HCT116 (cell line): ENCODE data around the gene CACNG8. TPM values are rescaled to one million over a fixed set of nuclear protein-coding genes. Genes with fewer than 3 reads are reported as not detected.

Source experiments
- ATAC-seq: fragments of 200-7000 bp; cut with Tn5 transposase; 2 replicates; pipeline ENCODE4 v1.9.1; 2020; ENCODE audit warnings: mild to moderate bottlenecking, moderate library complexity
- BruUV-seq: library from RNA; stranded (reverse); fragments of 400-500 nt; replicated peaks from 2 replicates; lab custom pipeline; 2021; lab: Mats Ljungman, UMichigan
- CTCF ChIA-PET: fragments of 300-600 bp; sonication (Branson Sonifier 250); formaldehyde crosslinking; loops from one replicate; lab custom pipeline; 2021; ENCODE audit warnings: antibody characterized with exemption; lab: Charles Lee
- POLR2A ChIA-PET: fragments of 300-600, 350-600 bp; sonication (Branson Sonifier 250); formaldehyde crosslinking; loops from one replicate; lab custom pipeline; 2021; ENCODE audit warnings: antibody characterized with exemption; lab: Charles Lee
- RAD21 ChIA-PET, 2 experiments: fragments of 300-600 bp; sonication (Branson Sonifier 250); formaldehyde crosslinking; loops; one replicate each; lab custom pipeline; 2023; ENCODE audit warnings: low total read pairs in 2 of 2; ENCODE audit not compliant: uncharacterized antibody in 2 of 2, unreplicated experiment in 2 of 2, low non-redundant PET in 1 of 2; lab: Charles Lee
- DNase-seq: peaks from one replicate; pipeline ENCODE4 v3.0.0-alpha.2; 2010; ENCODE audit warnings: low read depth, low spot score
- H2AFZ ChIP-seq: fragments of 200-600 bp; shearing (Covaris generic), sonication (generic); 2 replicates; pipeline ENCODE4 v1.6.1; 2017; ENCODE audit warnings: low read depth, mixed run types, mixed read lengths, antibody characterized with exemption, low read length; ENCODE audit not compliant: poor library complexity, severe bottlenecking
- H3K27ac ChIP-seq: 2 replicates; pipeline ENCODE4 v1.5.1; 2012; ENCODE audit warnings: low read depth, low read length
- H3K27me3 ChIP-seq: fragments of 200-600 bp; sonication (generic); 2 replicates; pipeline ENCODE4 v1.6.1; 2016; ENCODE audit warnings: mixed run types, low read length, mixed read lengths; ENCODE audit not compliant: insufficient read depth
- H3K36me3 ChIP-seq, 2 experiments: fragments of 200-500 bp in 1 of 2; fragments of 200-600 bp in 1 of 2; sonication (Bioruptor generic) in 1 of 2; sonication (generic) in 1 of 2; 2 replicates each; pipeline versions ENCODE4 v1.5.1 to v1.6.1; 2014 to 2016; ENCODE audit warnings: low read length in 2 of 2, inconsistent platforms in 1 of 2, mixed read lengths in 1 of 2, mixed run types in 1 of 2; ENCODE audit not compliant: insufficient read depth in 2 of 2, control insufficient read depth in 1 of 2
- H3K4me1 ChIP-seq, 2 experiments: fragments of 200-600 bp in 1 of 2; sonication (generic) in 1 of 2; 2 replicates each; pipeline versions ENCODE4 v1.5.1 to v1.6.1; 2012 to 2017; ENCODE audit warnings: low read length in 2 of 2, inconsistent platforms in 1 of 2, mild to moderate bottlenecking in 1 of 2, mixed read lengths in 1 of 2, mixed run types in 1 of 2, moderate library complexity in 1 of 2; ENCODE audit not compliant: insufficient read depth in 2 of 2, control insufficient read depth in 1 of 2
- H3K4me2 ChIP-seq: fragments of 200-600 bp; sonication (generic); 2 replicates; pipeline ENCODE4 v1.6.1; 2017; ENCODE audit warnings: mixed run types, low read length, mixed read lengths
- H3K4me3 ChIP-seq, 2 experiments: fragments of 200-600 bp in 1 of 2; sonication (generic) in 1 of 2; replicated peaks in 1 of 2; 2 replicates each; pipeline ENCODE4 v1.5.1; 2011 to 2016; ENCODE audit warnings: low read length in 2 of 2, control low read depth in 1 of 2, low read depth in 1 of 2, mild to moderate bottlenecking in 1 of 2, mixed read lengths in 1 of 2, mixed run types in 1 of 2
- H3K79me2 ChIP-seq: fragments of 200-600 bp; sonication (generic); 2 replicates; pipeline ENCODE4 v1.6.1; 2017; ENCODE audit warnings: mild to moderate bottlenecking, mixed run types, low read length, moderate library complexity, mixed read lengths; ENCODE audit not compliant: insufficient read depth
- H3K9ac ChIP-seq: fragments of 200-600 bp; sonication (generic); 2 replicates; pipeline ENCODE4 v1.6.1; 2016; ENCODE audit warnings: low read length, mixed read lengths
- H3K9me2 ChIP-seq: fragments of 200-600 bp; sonication (generic), shearing (Covaris generic); 2 replicates; pipeline ENCODE4 v1.6.1; 2017; ENCODE audit warnings: mixed run types, mild to moderate bottlenecking, moderate library complexity; ENCODE audit not compliant: insufficient read depth
- H3K9me3 ChIP-seq, 2 experiments: fragments of 200-500 bp in 1 of 2; fragments of 200-600 bp in 1 of 2; sonication (Bioruptor generic) in 1 of 2; sonication (generic) in 1 of 2; 2 replicates each; pipeline ENCODE4 v1.6.1; 2014 to 2017; ENCODE audit warnings: low read length in 2 of 2, mixed read lengths in 2 of 2, inconsistent platforms in 1 of 2, low read depth in 1 of 2, mild to moderate bottlenecking in 1 of 2, mixed run types in 1 of 2, moderate library complexity in 1 of 2; ENCODE audit not compliant: control insufficient read depth in 1 of 2, insufficient read depth in 1 of 2
- H4K20me1 ChIP-seq: fragments of 200-600 bp; sonication (generic), shearing (Covaris generic); 2 replicates; pipeline ENCODE4 v1.6.1; 2017; ENCODE audit warnings: mixed run types, mild to moderate bottlenecking, moderate library complexity; ENCODE audit not compliant: insufficient read depth
- ATF3 ChIP-seq: IDR thresholded peaks from 2 replicates; pipeline ENCODE4 v1.6.1; 2012
- CBX3 ChIP-seq: IDR thresholded peaks from 2 replicates; pipeline ENCODE4 v1.6.1; 2012; ENCODE audit warnings: low read depth
- CEBPB ChIP-seq: IDR thresholded peaks from 2 replicates; pipeline ENCODE4 v1.6.1; 2012; ENCODE audit warnings: low read depth
- EGR1 ChIP-seq: IDR thresholded peaks from 2 replicates; pipeline ENCODE4 v1.6.1; 2012; ENCODE audit warnings: low read depth
- ELF1 ChIP-seq: IDR thresholded peaks from 2 replicates; pipeline ENCODE4 v1.6.1; 2012; ENCODE audit warnings: low read depth, borderline replicate concordance
- EZH2phosphoT487 ChIP-seq: fragments of 200-600 bp; IDR thresholded peaks from 2 replicates; pipeline ENCODE4 v1.6.1; 2018; ENCODE audit warnings: antibody characterized with exemption, borderline replicate concordance
- FOSL1 ChIP-seq: IDR thresholded peaks from 2 replicates; pipeline ENCODE4 v1.6.1; 2012; ENCODE audit warnings: low read depth
- JUND ChIP-seq: IDR thresholded peaks from 2 replicates; pipeline ENCODE4 v1.6.1; 2012
- POLR2A ChIP-seq: IDR thresholded peaks from 2 replicates; pipeline ENCODE4 v1.7.0; 2011; ENCODE audit warnings: borderline replicate concordance; ENCODE audit not compliant: insufficient read depth, insufficient read length; ENCODE audit errors: extremely low read depth
- POLR2AphosphoS5 ChIP-seq: IDR thresholded peaks from 2 replicates; pipeline ENCODE4 v1.6.1; 2011; ENCODE audit warnings: mild to moderate bottlenecking, low read depth, low read length, moderate library complexity
- RAD21 ChIP-seq: IDR thresholded peaks from 2 replicates; pipeline ENCODE4 v1.6.1; 2012; ENCODE audit warnings: low read depth, mild to moderate bottlenecking
- REST ChIP-seq: IDR thresholded peaks from 2 replicates; pipeline ENCODE4 v1.6.1; 2012; ENCODE audit warnings: low read depth
- SIN3A ChIP-seq: IDR thresholded peaks from 2 replicates; pipeline ENCODE4 v1.6.1; 2012; ENCODE audit warnings: low read depth
- SRF ChIP-seq: IDR thresholded peaks from 2 replicates; pipeline ENCODE4 v1.6.1; 2012; ENCODE audit warnings: low read depth
- TCF7L2 ChIP-seq: IDR thresholded peaks from 2 replicates; pipeline ENCODE4 v1.7.0; 2011; ENCODE audit warnings: borderline replicate concordance, inconsistent platforms; ENCODE audit not compliant: insufficient read depth, insufficient read length; ENCODE audit errors: extremely low read depth
- YY1 ChIP-seq: IDR thresholded peaks from 2 replicates; pipeline ENCODE4 v1.6.1; 2011; ENCODE audit warnings: low read length, low read depth, moderate library complexity, mild to moderate bottlenecking; ENCODE audit not compliant: insufficient replicate concordance; ENCODE audit errors: extremely low read depth
- ZFX ChIP-seq: fragments of 450-650 bp; IDR thresholded peaks from 2 replicates; pipeline ENCODE4 v1.6.1; 2017
- ZNF274 ChIP-seq: fragments of 200-500 bp; sonication (Bioruptor generic); IDR thresholded peaks from 2 replicates; pipeline ENCODE4 v1.6.1; 2014; ENCODE audit warnings: mild to moderate bottlenecking, low read depth, low read length, inconsistent platforms
- intact Hi-C: fragments of 100-400 bp; cut with micrococcal nuclease; formaldehyde crosslinking; loops from 2 replicates; pipeline ENCODE4 v1.10.0; 2022
- total RNA-seq: library from RNA; stranded (reverse); gene quantifications from one replicate; pipeline ENCODE4 v1.2.1, GENCODE V29; 2021; ENCODE audit not compliant: unreplicated experiment
- TF ChIP-seq, protein P1 (sequence below): IDR thresholded peaks from 2 replicates; pipeline ENCODE4 v1.6.1; 2012
- TF ChIP-seq, protein P2 (sequence below), 3 experiments: fragments of 200-600 bp in 1 of 3; sonication (generic) in 1 of 3; IDR thresholded peaks in 2 of 3; conservative IDR thresholded peaks in 1 of 3; 2 replicates each; pipeline ENCODE4 v1.5.1; 2012 to 2017; ENCODE audit warnings: low read depth in 2 of 3, low read length in 2 of 3, antibody characterized with exemption in 1 of 3, borderline replicate concordance in 1 of 3, control low read depth in 1 of 3, mild to moderate bottlenecking in 1 of 3, mixed read lengths in 1 of 3, mixed run types in 1 of 3, moderate library complexity in 1 of 3; ENCODE audit not compliant: insufficient read depth in 1 of 3
- TF ChIP-seq, protein P3 (sequence below): IDR thresholded peaks from 2 replicates; pipeline ENCODE4 v1.6.1; 2011; ENCODE audit warnings: mild to moderate bottlenecking, low read length, moderate library complexity; ENCODE audit not compliant: insufficient replicate concordance; ENCODE audit errors: extremely low read depth

CACNG8 gene
- total RNA-seq, 1 experiment from 2014 or later = 0.93 TPM

- BruUV-seq = no TSS peak
- peak; percentile 24 for DNase-seq
- no peaks in the 10 kb centered on the region for H3K27me3 ChIP-seq
- ChIA-PET CTCF (no interaction called here), RAD21 (no interaction called here), POLR2A (interaction anchor here (0.6 kb wide), 1 partner anchor 46 kb away, joined by 3 read pairs; no protein-coding TSS in a partner anchor)
- H3K4me1 ChIP-seq = no peaks in the 10 kb centered on the region
- peak; percentile 66 for ATAC-seq
- H3K36me3 ChIP-seq = no peaks in the 10 kb centered on the region
- no peaks in the 10 kb centered on the region for H4K20me1 ChIP-seq
- H3K9ac ChIP-seq = no peak overlapping the region
- peak overlapping the region; percentile 6; the same call in 1 of the 2 replicates for H3K4me2 ChIP-seq
- H3K79me2 ChIP-seq = no peaks in the 10 kb centered on the region
- no peaks in the 10 kb centered on the region for H3K9me2 ChIP-seq
- intact Hi-C loops = no loop called here
- H3K27ac ChIP-seq = no peak overlapping the region
- H3K9me3 ChIP-seq = no peaks in the 10 kb centered on the region
- no peak overlapping the region for H2AFZ ChIP-seq
- peak overlapping the region in 1 of 2 experiments; percentile 28; a peak in 2 of 4 replicates for H3K4me3 ChIP-seq
- TF ChIP-seq, protein P1, sequence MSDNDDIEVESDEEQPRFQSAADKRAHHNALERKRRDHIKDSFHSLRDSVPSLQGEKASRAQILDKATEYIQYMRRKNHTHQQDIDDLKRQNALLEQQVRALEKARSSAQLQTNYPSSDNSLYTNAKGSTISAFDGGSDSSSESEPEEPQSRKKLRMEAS = no peak
- TF ChIP-seq SRF (peak; percentile 86), POLR2AphosphoS5 (0 out of 2 replicates have a peak, but pooled peaks have one; percentile 36), ZNF274 (no peak), REST (no peak), YY1 (peak; percentile 61), RAD21 (0 out of 2 replicates have a peak, but pooled peaks have one; percentile 3), EZH2phosphoT487 (no peak), TCF7L2 (no peak), POLR2A (no peak), CBX3 (peak; percentile 24; the same call in 1 of the 2 replicates), SIN3A (no peak), ELF1 (no peak), EGR1 (no peak), ATF3 (no peak), ZFX (no peak), CEBPB (no peak), JUND (no peak), FOSL1 (no peak)
- TF ChIP-seq, protein P2, sequence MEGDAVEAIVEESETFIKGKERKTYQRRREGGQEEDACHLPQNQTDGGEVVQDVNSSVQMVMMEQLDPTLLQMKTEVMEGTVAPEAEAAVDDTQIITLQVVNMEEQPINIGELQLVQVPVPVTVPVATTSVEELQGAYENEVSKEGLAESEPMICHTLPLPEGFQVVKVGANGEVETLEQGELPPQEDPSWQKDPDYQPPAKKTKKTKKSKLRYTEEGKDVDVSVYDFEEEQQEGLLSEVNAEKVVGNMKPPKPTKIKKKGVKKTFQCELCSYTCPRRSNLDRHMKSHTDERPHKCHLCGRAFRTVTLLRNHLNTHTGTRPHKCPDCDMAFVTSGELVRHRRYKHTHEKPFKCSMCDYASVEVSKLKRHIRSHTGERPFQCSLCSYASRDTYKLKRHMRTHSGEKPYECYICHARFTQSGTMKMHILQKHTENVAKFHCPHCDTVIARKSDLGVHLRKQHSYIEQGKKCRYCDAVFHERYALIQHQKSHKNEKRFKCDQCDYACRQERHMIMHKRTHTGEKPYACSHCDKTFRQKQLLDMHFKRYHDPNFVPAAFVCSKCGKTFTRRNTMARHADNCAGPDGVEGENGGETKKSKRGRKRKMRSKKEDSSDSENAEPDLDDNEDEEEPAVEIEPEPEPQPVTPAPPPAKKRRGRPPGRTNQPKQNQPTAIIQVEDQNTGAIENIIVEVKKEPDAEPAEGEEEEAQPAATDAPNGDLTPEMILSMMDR (IDR thresholded peaks at IDR 0.05 in 2 of 3, conservative IDR thresholded peaks at IDR 0.05 in 1 of 3; ENCODE audit: borderline replicate concordance in 1 of 3, insufficient read depth in 1 of 3, low read depth in 2 of 3, low read length in 2 of 3) = no peak
- TF ChIP-seq, protein P3, sequence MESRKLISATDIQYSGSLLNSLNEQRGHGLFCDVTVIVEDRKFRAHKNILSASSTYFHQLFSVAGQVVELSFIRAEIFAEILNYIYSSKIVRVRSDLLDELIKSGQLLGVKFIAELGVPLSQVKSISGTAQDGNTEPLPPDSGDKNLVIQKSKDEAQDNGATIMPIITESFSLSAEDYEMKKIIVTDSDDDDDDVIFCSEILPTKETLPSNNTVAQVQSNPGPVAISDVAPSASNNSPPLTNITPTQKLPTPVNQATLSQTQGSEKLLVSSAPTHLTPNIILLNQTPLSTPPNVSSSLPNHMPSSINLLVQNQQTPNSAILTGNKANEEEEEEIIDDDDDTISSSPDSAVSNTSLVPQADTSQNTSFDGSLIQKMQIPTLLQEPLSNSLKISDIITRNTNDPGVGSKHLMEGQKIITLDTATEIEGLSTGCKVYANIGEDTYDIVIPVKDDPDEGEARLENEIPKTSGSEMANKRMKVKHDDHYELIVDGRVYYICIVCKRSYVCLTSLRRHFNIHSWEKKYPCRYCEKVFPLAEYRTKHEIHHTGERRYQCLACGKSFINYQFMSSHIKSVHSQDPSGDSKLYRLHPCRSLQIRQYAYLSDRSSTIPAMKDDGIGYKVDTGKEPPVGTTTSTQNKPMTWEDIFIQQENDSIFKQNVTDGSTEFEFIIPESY = no peak
Observed at GRCh38 chr19:53945441-53945840, 17.3 kb upstream of the CACNG8 start.
